Measurements from ENCODE around the gene OR2T1. TPM values are rescaled to one million over a fixed set of nuclear protein-coding genes. Genes with fewer than 3 reads are reported as not detected.
"Not testable (repeated sequence)": the region's sequence is repeated elsewhere in the genome, so short reads cannot be mapped to it uniquely, and the experiment has no call there.

Gene OR2T1
- total RNA-seq, 2 donors from 2014 or later: not detected

GRCh38 chr1:248428192-248428533, 25.3 kb downstream of the OR2T1 start:
- H3K27ac Mint-ChIP-seq; H3K36me3 Mint-ChIP-seq; DNase-seq (ENCODE audit: low spot score in 2 of 2); H3K9me3 Mint-ChIP-seq: not testable (repeated sequence)
- ATAC-seq: peak in 1 of 2 donors; percentile 28

DNA sequence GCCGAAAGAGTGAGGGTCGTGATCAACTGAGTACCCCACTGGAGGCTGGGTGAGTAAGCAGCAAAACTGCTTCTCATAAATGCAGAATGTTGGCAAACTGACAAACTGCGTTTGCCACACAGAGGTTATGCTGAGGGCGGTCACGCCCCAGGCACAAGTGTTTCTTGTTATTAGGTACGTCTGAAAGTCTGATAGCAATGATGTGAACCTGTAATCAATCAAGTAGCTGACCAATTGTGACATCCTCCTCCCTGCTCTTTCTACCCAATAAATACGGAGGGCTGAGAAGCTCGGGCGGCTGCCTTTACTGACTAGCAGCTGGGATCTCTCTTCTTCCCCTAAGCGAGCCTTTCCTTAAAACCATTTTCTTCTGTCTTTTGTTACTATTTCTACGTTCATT, 28.8 kb downstream of the OR2T1 start:
- not testable (repeated sequence) for H3K27ac Mint-ChIP-seq; H3K9me3 Mint-ChIP-seq; DNase-seq (ENCODE audit: low spot score in 2 of 2); H3K36me3 Mint-ChIP-seq; ATAC-seq

GRCh38 chr1:248432201-248432600, 29.4 kb downstream of the OR2T1 start:
- not testable (repeated sequence) for H3K9me3 Mint-ChIP-seq; H3K27ac Mint-ChIP-seq; H3K36me3 Mint-ChIP-seq; DNase-seq (ENCODE audit: low spot score in 2 of 2); ATAC-seq

DNA sequence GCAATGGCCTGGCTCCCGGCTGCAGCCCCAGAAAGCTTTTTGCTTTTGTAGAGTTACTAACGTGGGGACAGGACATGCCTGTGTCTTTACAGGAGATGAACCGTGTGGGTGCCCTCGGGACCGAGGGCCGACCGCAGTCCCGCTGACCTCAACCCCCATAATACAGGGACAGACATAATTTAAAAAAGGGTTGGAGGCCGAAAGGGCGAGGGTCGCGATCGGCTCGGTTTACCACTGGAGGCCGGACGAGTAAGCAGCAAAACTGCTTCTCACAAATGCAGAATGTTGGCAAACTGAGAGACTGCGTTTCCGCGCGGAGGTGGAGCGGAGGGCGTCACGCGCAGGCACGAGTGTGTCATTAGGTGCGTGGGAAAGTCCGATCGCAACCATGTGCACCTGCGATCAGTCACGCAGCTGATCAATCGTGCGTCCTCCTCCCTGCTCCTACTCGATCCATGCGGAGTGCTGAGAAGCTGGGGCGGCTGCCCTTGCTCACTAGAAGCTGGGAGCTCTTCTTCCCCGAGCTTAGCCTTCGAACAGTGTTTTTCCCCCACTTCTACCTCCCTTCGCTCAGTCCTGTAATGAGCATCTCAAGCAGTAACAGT, 31.1 kb downstream of the OR2T1 start:
- H3K36me3 Mint-ChIP-seq; H3K27ac Mint-ChIP-seq; H3K9me3 Mint-ChIP-seq; DNase-seq (ENCODE audit: low spot score in 2 of 2); ATAC-seq: not testable (repeated sequence)

GRCh38 chr1:248434913-248435312, 32.1 kb downstream of the OR2T1 start:
- H3K36me3 Mint-ChIP-seq; DNase-seq (ENCODE audit: low spot score in 2 of 2); H3K9me3 Mint-ChIP-seq: not testable (repeated sequence)

DNA sequence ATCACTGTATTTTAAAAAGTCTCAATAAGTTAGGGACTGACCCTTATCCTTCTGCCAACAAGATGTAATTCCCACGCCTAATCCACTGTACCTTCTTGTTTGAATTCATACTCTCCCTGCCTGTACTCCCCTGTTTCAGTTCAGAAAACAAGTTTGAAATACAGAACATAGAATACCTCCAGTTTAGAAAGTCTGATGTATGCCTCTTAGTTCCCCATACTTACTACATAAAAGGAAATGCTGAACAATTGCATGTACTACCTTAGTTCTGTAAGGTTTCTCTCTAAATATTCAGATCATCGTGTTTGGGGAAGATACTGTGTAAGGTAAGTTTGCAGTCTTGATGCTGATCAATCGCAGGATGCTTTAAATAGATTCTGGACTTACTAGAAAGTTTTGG, 33.5 kb downstream of the OR2T1 start:
- not testable (repeated sequence) for H3K9me3 Mint-ChIP-seq; H3K36me3 Mint-ChIP-seq; DNase-seq (ENCODE audit: low spot score in 2 of 2); ATAC-seq; H3K27ac Mint-ChIP-seq

More at GRCh38 chr1:248434913-248435312, 32.1 kb downstream of the OR2T1 start:
- not testable (repeated sequence) for ATAC-seq, H3K27ac Mint-ChIP-seq

GRCh38 chr1:248438668-248439067, 35.8 kb downstream of the OR2T1 start:
- not testable (repeated sequence) for ATAC-seq; H3K27ac Mint-ChIP-seq; H3K9me3 Mint-ChIP-seq; DNase-seq (ENCODE audit: low spot score in 2 of 2); H3K36me3 Mint-ChIP-seq

- not testable (repeated sequence) for ATAC-seq; H3K36me3 Mint-ChIP-seq; H3K27ac Mint-ChIP-seq; H3K9me3 Mint-ChIP-seq; DNase-seq (ENCODE audit: low spot score in 2 of 2)
Observed at GRCh38 chr1:248439283-248439682, 36.4 kb downstream of the OR2T1 start.

GRCh38 chr1:248442500-248443277, 39.8 kb downstream of the OR2T1 start:
- peak overlapping the region in 1 of 2 donors; percentile 54 for H3K27ac Mint-ChIP-seq
- H3K9me3 Mint-ChIP-seq; H3K36me3 Mint-ChIP-seq; DNase-seq (ENCODE audit: low spot score in 2 of 2): not testable (repeated sequence)
- ATAC-seq: peak; percentile 67 to 79

DNA sequence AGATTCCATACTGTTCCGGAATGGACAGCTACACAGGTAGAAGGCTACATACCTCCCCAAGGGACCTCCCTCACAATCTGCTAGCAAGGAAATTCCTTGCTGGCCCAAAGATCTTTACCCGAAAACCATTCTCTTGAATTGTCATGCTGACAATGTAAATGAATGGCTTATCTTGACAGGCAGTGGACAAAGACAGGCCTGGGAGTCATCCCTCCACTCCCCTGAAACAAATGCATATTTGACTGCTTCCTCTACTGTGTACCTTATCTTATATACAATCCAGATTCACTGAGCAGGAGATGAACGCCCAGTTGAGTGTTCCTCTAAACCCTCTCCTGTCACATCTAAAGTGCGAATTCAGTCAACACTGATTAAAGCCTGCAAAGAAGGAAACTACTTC, 41.8 kb downstream of the OR2T1 start:
- DNase-seq (ENCODE audit: low spot score in 2 of 2); H3K27ac Mint-ChIP-seq; H3K36me3 Mint-ChIP-seq; ATAC-seq; H3K9me3 Mint-ChIP-seq: not testable (repeated sequence)

DNA sequence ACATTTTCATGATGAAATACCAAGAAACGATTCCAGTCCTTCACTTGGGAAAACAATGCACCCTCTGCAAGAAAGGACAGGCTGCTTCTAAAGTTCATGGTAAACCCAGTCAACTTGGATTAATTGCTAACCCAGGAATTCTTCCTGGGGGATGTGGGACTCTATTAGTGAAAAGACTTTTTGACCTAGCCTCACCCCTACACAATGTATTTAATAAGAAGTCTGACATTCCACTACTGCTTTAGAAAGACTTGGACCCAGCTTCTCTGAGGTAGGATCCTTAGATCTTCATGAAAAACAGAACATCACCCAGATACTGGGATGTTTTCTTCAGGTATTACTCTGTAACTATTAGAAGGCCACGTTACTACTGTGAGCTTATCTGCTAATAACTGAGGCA, 42.6 kb downstream of the OR2T1 start, which contains the start of gene OR2T2:
TSS of gene OR2T2 (plus strand) at position 239 of the 400 bp plus-strand sequence. CDS start 7,161 bp downstream, outside the sequence.
- not testable (repeated sequence) for DNase-seq (ENCODE audit: low spot score in 2 of 2); H3K27ac Mint-ChIP-seq; ATAC-seq; H3K36me3 Mint-ChIP-seq; H3K9me3 Mint-ChIP-seq

GRCh38 chr1:248448409-248449074, 45.7 kb downstream of the OR2T1 start:
- not testable (repeated sequence) for DNase-seq (ENCODE audit: low spot score in 2 of 2); H3K9me3 Mint-ChIP-seq; H3K27ac Mint-ChIP-seq; H3K36me3 Mint-ChIP-seq
- peak in 1 of 2 donors; percentile 40 for ATAC-seq

- not testable (repeated sequence) for H3K36me3 Mint-ChIP-seq; ATAC-seq; DNase-seq (ENCODE audit: low spot score in 2 of 2); H3K9me3 Mint-ChIP-seq; H3K27ac Mint-ChIP-seq
Observed at GRCh38 chr1:248449821-248450465, 47.1 kb downstream of the OR2T1 start.

DNA sequence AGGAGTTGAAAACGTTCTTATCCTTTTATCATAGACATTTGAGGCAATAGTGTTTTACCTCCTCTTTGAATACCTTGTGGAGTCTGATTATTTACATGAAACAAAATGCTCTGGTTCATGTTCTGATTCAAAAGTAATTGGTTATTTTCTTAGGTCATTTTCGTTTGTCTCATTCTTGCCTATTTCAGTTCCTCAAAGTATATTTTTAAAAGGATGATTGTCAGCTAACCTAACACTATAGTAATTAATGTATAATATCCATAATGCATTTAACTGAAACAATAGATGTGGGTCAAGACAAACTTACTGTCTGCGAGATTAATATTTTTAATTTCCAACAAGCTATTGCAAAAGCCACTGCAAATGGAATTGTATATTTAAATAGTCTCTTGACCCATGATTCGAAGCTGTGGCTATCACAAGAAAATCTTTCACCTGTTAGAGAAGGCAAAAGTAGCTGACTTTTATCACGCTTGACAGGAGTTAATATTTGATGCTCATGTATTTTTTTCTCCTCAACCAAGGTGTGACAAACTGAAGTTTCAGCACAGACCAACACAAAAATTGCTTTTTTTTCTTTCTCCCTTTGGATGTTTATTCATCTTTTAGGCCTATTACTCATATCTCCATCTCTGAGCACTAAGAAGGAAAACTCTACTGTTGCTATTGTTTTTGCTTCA, 47.8 kb downstream of the OR2T1 start:
- not testable (repeated sequence) for H3K9me3 Mint-ChIP-seq; ATAC-seq; H3K36me3 Mint-ChIP-seq; H3K27ac Mint-ChIP-seq; DNase-seq (ENCODE audit: low spot score in 2 of 2)

- not testable (repeated sequence) for H3K36me3 Mint-ChIP-seq, ATAC-seq
- peak overlapping the region in 1 of 2 donors; percentile 69 for H3K27ac Mint-ChIP-seq
Observed at GRCh38 chr1:248453619-248454018, 50.8 kb downstream of the OR2T1 start.

DNA sequence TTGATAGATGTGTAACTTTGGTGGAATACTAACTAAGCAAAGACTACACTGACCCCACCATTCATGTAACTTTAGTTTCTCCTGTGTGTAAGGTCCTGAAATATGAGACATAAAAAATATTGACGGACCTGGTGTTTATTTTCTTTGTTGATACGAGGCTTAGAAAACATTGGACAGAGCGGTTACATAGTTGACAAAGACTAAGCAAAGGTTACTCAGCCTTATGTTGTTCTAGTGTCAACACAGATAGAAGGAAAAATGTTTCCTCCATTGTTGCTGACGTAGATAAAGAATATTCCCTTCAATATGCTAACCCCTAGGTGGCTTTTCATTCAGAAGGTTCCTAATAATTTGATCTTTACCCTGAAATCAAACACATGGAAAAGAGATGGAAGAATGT, 52.2 kb downstream of the OR2T1 start:
- not testable (repeated sequence) for ATAC-seq; DNase-seq (ENCODE audit: low spot score in 2 of 2); H3K9me3 Mint-ChIP-seq; H3K27ac Mint-ChIP-seq; H3K36me3 Mint-ChIP-seq

More at GRCh38 chr1:248453619-248454018, 50.8 kb downstream of the OR2T1 start:
- H3K9me3 Mint-ChIP-seq; DNase-seq (ENCODE audit: low spot score in 2 of 2): not testable (repeated sequence)
